ENCODE measurements around the gene TEAD3.

TEAD3 gene

DNA sequence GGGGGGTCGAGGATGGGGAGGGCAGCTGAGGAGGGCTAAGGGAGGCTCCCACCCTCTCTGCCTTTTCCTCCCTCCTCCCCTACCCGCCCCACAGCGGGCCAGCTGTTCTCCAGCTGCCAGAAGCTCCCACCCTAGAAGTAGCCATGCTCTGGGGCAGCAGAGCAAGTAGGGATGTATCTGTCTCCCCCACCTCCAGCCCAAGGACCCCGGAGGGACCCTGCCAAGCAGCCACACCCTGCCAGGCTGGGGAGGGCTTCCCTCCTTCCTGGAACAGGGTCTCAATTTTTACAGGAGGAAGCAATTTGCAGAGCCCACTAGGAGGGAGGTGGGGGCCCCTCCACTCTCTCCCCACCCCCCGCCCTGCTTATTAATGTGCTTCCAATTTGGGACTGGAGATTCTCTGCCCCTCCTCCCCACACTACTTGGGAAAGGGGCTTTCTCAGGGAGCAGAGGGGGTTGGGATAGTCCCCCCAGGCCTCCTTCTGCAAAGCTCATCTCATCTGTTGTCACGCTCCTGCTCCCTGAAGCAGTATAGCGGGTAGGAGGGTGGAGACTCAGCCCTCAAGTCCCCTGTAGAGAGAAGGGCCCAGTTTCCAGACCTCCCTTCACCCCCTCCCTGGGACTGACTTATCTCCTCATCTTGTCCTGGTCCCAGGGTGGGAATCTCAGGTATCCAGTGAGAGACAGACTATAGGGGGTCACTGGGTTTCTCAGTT lies 4.5 kb downstream of the TEAD3 start:
- no peak for DNase-seq (ENCODE audit: low spot score)

GRCh38 chr6:35491558-35492257 lies 5.2 kb downstream of the TEAD3 start:
- DNase-seq (ENCODE audit: low spot score): no peak

DNA sequence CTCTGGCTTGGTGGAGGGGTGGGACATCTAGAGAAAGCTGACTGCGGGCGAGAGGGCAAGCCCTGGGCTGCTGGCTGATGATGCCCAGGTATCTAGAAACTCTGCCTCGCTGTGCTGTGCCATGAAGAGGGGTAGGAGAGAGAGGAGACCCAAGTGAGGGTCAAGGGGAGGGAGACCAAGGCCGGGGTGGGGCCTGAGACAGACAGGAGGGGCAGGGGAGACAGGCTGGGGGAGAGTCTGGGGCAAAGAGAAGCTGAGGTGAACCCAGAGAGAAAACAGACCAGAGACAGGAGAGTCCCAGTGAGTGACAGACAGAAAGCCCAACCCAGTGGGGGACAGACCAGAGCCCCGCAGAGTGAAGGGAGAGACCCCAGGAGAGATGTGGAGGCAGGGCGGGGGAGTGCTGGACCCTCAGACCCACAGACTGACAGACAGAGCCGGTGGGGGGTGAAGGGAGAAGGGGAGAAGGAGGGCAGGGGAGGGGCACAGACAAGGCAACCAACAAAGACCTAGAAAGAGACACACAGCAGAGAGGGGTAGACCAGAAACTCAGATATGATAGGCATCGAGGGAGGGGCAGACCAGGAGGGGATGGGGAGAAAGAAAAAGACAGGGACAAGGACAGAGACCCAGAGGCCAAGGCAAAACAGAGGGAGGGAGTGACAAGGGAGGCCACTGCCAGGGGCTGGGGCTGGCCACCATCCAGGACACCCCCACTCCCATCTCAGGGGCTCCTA lies 5.9 kb downstream of the TEAD3 start:
- DNase-seq (ENCODE audit: low spot score): no peak

GRCh38 chr6:35489995-35490791 lies 6.7 kb downstream of the TEAD3 start:
- DNase-seq (ENCODE audit: low spot score): no peak

GRCh38 chr6:35489066-35489465 lies 7.8 kb downstream of the TEAD3 start:
- DNase-seq (ENCODE audit: low spot score): no peak

DNA sequence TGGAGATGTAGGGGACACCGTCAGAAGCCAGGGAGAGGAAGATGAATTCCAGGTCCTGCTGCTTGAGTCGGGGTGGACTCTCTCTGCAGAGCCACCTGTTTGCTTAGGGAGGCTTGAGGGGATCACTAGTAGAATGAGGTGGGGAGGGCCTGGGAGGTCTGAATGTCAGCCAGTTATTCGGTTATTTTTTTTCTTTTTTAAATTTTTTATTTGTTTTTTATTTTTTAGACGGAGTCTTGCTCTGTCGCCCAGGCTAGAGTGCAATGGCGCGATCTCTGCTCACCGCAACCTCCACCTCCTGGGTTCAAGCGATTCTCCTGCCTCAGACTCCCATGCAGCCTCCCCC lies 8.4 kb downstream of the TEAD3 start:
- no peak for DNase-seq (ENCODE audit: low spot score)

DNA sequence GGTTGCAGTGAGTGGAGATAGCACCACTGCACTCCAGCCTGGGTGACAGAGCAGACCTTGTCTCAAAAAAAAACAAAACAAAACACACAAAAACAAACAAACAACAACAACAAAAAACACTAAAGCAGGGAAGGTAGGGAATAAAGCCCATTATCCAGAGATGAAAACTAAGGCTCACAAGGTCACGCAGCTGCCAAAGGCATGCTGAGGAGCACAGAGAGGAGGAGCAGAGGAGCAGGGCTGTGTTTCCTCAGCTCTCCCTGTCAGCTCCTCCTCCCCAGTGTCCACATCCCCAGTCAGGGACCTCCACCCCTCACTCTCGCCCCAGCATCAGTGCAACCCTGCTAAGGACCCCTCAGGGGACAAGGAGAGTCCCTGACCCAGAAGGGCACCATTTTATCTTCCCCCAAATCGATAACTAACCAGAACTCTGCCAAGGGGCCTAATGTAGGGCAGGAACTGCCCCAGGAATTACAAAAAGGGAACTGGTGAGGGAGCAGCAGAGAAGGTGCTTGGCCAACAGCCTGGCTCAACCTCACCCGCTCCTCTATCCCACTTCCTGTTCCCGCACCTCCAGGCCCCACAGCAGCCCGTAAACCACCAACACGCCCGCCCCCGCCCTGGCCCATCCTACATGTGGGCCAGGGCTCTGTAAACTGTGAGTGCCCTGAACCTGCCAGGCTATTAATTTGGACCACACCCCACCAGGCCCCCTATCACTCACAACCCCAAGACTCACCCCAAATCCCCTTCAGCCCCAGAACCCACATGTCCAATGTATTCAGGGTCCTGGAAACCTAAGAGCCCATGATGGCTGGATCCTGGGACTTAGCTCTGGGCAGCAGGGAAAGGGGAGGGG lies 9.0 kb downstream of the TEAD3 start:
- no peak for DNase-seq (ENCODE audit: low spot score)

DNA sequence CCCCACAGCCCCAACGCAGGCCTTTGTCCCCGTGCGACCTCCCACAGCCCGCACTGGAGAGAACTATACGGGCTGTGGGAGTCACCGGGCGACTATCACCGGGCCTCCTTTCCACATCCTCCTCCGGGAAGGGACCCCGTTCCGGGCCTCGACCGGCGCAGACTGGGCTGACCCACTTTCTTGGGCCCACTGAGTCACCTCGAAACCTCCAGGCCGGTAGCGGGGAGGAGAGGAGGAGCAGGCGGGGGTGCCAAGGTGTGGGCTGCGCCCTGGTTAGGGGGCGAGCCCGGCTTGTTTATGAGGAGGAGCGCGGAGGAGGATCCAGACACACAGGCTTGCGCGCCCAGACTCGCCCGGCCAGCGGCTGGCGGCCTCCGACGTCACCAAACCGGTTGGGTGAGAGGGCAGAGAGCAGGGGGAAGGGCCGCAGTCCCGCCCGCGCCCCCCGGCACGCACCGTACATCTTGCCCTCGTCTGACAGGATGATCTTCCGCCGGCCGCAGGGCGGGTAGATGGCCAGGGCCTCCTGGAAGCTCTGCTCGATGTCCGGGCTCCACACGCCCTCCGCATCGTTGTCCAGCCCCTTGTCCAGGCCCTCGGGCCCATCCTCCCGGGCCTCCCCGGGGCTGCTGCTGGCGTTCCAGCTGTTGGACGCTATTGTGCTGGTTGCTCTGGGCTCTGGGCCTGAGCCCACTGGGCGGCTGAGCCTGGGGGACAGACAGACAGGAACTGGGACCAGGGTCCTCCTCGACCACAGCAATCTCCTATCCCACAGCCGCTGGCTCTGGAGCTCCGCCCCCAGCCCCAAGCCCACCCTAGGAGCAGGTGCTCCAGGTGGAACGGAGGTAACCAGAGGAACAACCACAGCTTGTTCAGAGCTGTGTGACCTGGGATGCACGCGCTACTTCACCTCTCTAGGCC lies 10.6 kb downstream of the TEAD3 start:
- DNase-seq (ENCODE audit: low spot score): no peak

GRCh38 chr6:35485402-35485877 lies 11.4 kb downstream of the TEAD3 start:
- DNase-seq (ENCODE audit: low spot score): no peak

DNA sequence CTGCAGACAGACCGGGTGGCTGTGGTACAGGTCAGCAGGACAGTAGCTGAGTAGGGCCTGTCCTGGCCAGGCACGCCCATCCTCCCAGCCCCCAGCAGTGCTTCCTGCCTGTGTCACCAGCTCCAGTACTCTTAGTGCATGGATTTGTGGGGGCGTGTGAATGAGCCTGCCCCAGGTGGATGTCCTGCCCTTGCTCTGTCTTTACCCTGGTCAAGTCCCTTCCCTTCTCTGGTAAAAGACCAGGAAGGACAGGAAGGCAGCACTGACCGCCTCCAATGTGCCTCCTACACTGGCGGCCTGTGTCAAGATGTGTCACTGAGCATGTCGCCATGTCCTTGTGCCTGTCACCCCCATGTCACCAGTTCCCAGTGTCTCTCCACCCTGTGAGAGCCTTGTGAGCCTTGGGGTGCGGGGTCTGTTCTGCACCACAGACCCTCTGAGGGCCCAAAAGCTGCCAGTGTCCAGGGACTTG lies 11.9 kb downstream of the TEAD3 start:
- no peak for DNase-seq (ENCODE audit: low spot score)

DNA sequence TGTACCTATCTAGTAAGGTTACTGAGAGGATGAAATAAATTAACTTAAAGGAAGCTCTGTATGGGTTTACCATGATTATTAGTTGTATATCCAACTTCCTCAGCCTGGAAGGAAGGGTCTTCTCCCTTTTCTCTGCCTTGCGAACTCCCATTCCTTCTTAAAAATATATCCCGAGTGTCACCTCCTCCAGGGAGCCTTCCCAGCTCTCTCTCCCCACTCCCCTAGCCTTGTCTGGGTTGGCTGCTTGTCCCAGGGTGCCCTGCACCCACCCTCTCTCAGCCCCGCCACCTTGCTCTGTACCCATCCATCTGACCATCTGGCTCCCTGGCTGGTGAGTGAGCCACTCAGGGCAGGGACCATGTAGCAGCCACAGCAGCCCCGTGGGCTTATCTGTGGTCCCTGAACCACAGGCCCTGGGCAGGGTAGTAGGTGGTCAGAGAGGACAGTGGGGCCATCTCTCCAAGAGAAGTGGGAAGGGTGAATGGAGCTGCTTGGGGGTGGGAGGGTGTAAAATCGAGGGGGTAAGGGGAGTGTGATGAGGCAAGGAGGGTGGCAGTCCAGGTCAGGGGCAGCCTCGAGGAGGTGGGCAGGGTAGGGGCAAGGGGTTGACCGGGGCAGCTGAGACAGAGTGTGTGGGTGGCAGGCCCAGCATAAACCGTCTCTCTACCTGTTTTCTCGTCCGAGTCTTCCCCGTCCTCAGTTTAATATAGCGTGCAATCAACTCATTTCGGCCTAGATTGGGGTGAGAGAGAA lies 12.8 kb downstream of the TEAD3 start:
- DNase-seq (ENCODE audit: low spot score): no peak

DNA sequence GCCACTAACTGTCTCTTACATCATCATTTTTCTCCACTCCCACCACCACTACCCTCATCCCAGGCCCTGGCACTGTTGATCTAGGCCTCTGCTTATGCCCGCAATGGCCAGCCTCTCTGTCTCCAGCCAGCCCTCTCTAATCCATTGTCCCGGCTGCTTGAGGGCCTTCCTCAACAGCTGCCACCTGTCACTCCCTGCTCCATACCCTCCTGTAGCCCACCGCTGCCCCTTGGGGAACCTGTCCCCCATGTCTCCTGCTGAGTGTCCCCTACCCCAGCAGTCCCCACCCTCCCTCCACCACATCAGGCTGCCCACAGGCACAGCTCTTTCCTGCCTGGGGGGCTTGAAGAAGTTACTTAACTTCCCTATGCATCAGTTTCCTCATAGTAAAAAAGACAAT lies 13.4 kb downstream of the TEAD3 start:
- DNase-seq (ENCODE audit: low spot score): no peak

DNA sequence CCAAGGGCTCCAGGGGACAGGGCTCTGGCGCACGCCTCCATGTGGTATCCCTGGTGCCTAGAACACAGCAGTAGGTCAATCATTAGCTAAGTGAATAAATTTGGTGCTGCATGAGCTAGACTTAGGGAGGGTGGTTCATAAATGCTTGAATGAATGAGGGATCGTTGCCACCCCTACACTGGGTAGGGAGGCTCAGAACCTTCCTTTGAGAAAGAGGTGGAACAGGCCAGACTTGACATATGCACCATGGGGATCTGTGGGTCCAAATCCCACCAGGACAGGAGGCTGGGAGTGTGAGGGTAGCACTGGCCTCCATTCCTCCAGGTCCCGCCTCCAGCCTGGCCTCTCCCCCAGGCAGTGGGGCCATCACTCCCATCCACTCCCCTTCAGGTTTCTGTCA lies 13.8 kb downstream of the TEAD3 start:
- no peak for DNase-seq (ENCODE audit: low spot score)

DNA sequence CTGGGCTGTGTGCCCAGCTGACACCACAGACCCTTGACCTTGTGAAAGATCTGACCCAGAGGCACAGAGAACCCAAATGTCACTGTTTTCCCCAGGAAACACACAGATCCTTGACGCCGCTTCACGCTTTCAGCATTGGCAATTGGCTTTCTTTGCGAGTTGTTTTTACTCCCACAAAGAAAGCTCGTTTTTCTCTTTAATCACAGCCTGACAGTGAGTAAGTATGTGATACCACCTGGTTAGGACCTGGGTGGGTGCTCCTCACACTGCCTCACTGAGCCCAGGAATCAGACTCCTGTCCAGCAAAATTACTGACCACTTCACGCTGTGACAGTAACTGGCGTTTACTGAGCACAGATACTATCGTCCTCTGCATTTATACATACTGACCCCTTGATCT lies 15.7 kb downstream of the TEAD3 start:
- DNase-seq (ENCODE audit: low spot score): no peak

- DNase-seq (ENCODE audit: low spot score): no peak
These were observed 16.7 kb downstream of the TEAD3 start for GRCh38 chr6:35480176-35480575.

- DNase-seq (ENCODE audit: low spot score): no peak
These were observed 18.6 kb downstream of the TEAD3 start for GRCh38 chr6:35478259-35478658.

- DNase-seq (ENCODE audit: low spot score): no peak
These were observed 19.2 kb downstream of the TEAD3 start for GRCh38 chr6:35477551-35478179.

DNA sequence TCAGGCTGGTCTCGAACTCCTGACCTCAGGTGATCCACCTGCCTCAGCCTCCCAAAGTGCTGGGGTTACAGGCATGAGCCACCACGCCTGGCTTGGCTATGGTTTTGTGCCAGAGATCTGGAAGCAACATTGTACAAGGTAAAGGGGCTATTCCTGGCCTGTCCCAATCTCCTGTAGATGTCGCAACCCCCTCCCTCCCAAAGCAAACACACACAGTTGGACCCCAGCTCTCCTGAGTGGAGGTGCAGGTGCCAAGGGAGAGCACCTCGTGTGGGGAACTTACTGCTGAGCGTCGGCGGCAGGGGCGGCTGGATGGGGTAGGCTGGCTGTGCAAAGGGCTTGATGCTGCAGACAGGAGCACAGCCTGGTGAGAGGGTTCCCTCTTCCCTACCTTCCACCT lies 19.9 kb downstream of the TEAD3 start:
- no peak for DNase-seq (ENCODE audit: low spot score)

DNA sequence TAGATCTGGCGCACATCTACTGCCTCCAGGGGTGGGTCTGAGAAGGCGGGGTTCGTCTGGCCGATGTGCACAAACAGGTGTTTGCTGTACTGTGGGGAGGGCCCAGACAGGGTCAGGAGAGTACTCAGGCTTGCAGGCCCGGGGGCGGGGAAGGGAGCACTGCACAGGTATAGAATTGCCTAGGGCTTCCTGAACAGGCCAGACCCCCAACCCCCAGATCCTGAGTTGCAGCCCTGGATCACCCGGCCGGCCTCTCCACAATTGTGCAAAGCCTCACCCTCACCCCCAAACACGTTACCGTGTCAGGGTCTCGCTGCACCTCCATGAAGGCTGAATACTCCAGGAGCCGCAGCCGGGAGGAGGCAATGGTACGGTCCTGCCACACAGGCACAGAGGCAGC lies 20.9 kb downstream of the TEAD3 start:
- no peak for DNase-seq (ENCODE audit: low spot score)
